Loucy (cell line): ENCODE data around the gene SLITRK1.
A peak's percentile ranks its signal among the peaks of the same experiment; 100 is the strongest.

Experiments used
- H2AFZ ChIP-seq: fragments of 200-600 bp; sonication (generic); 2 replicates; pipeline ENCODE4 v1.6.0; 2016; ENCODE audit warnings: antibody characterized with exemption, mild to moderate bottlenecking, low read length, moderate library complexity
- H3F3A ChIP-seq: fragments of 200-600 bp; 2 replicates; pipeline ENCODE4 v1.6.0; 2016; ENCODE audit warnings: antibody characterized with exemption, low read depth, mild to moderate bottlenecking
- H3K27me3 ChIP-seq: fragments of 200-600 bp; sonication (generic); 2 replicates; pipeline ENCODE4 v1.6.1; 2014; ENCODE audit warnings: low read length, mild to moderate bottlenecking; ENCODE audit not compliant: insufficient read depth, poor library complexity, severe bottlenecking
- H3K36me3 ChIP-seq: fragments of 200-600 bp; sonication (generic); 2 replicates; pipeline ENCODE4 v1.6.1; 2016; ENCODE audit warnings: low read length; ENCODE audit not compliant: insufficient read depth
- H3K4me1 ChIP-seq: fragments of 200-600 bp; sonication (generic); 2 replicates; pipeline ENCODE4 v1.5.1; 2014; ENCODE audit warnings: low read length, mild to moderate bottlenecking; ENCODE audit not compliant: insufficient read depth, poor library complexity, severe bottlenecking
- H3K4me2 ChIP-seq: fragments of 200-600 bp; sonication (generic); 2 replicates; pipeline ENCODE4 v1.6.0; 2014; ENCODE audit warnings: antibody characterized with exemption, low read length, low read depth, mild to moderate bottlenecking; ENCODE audit not compliant: poor library complexity, severe bottlenecking
- H3K4me3 ChIP-seq: fragments of 200-600 bp; sonication (generic); 2 replicates; pipeline ENCODE4 v1.5.1; 2014; ENCODE audit warnings: low read length, mild to moderate bottlenecking, mixed read lengths; ENCODE audit not compliant: poor library complexity, severe bottlenecking
- H3K79me2 ChIP-seq: fragments of 200-600 bp; sonication (generic); 2 replicates; pipeline ENCODE4 v1.6.1; 2014; ENCODE audit warnings: low read length; ENCODE audit not compliant: insufficient read depth
- H3K9ac ChIP-seq: fragments of 200-600 bp; sonication (generic); 2 replicates; pipeline ENCODE4 v1.6.0; 2014; ENCODE audit warnings: mild to moderate bottlenecking, low read depth, low read length, moderate library complexity; ENCODE audit not compliant: poor library complexity, severe bottlenecking
- H3K9me2 ChIP-seq: fragments of 200-600 bp; sonication (generic); replicated peaks from 2 replicates; pipeline ENCODE4 v1.6.1; 2016; ENCODE audit warnings: low read depth, low read length, mixed read lengths
- H3K9me3 ChIP-seq: fragments of 200-600 bp; sonication (generic); 2 replicates; pipeline ENCODE4 v1.6.1; 2014; ENCODE audit warnings: mild to moderate bottlenecking, antibody characterized with exemption, low read length, low read depth; ENCODE audit not compliant: insufficient read depth
- H4K20me1 ChIP-seq: fragments of 200-600 bp; sonication (generic); 2 replicates; pipeline ENCODE4 v1.6.0; 2014; ENCODE audit warnings: antibody characterized with exemption, low read length, mild to moderate bottlenecking; ENCODE audit not compliant: insufficient read depth, poor library complexity, severe bottlenecking
- CTCF ChIP-seq: fragments of 200-600 bp; sonication (generic); conservative IDR thresholded peaks from 2 replicates; pipeline ENCODE4 v1.5.1; 2014; ENCODE audit warnings: mild to moderate bottlenecking, antibody characterized with exemption, low read length
- EZH2phosphoT487 ChIP-seq: fragments of 200-600 bp; IDR thresholded peaks from 2 replicates; pipeline ENCODE4 v1.6.1; 2018; ENCODE audit warnings: antibody characterized with exemption, mild to moderate bottlenecking, moderate library complexity, borderline replicate concordance

The SLITRK1 gene

GRCh38 chr13:83914368-83914767, 32.1 kb upstream of the SLITRK1 start:
- no peak overlapping the region for H3K4me3 ChIP-seq
- H3K4me1 ChIP-seq = no peaks in the 10 kb centered on the region
- no peaks in the 10 kb centered on the region for H3K27me3 ChIP-seq
- H3F3A ChIP-seq = no peaks in the 10 kb centered on the region
- H3K9me2 ChIP-seq = no peaks in the 10 kb centered on the region
- no peak overlapping the region for H3K9ac ChIP-seq
- H3K4me2 ChIP-seq = no peak overlapping the region
- H3K79me2 ChIP-seq = no peaks in the 10 kb centered on the region
- no peaks in the 10 kb centered on the region for H3K9me3 ChIP-seq
- H2AFZ ChIP-seq = peak overlapping the region; percentile 6; the same call in 1 of the 2 replicates
- H4K20me1 ChIP-seq = no peaks in the 10 kb centered on the region
- no peaks in the 10 kb centered on the region for H3K36me3 ChIP-seq
- no peak for TF ChIP-seq EZH2phosphoT487
- TF ChIP-seq CTCF = 0 out of 2 replicates have a peak, but pooled peaks have one; percentile 35

GRCh38 chr13:83907196-83907989, 25.1 kb upstream of the SLITRK1 start:
- Histone ChIP-seq H4K20me1 (no peaks in the 10 kb centered on the region), H2AFZ (no peak overlapping the region), H3K9me3 (no peaks in the 10 kb centered on the region), H3K9ac (no peak overlapping the region), H3K4me3 (no peak overlapping the region), H3K36me3 (no peaks in the 10 kb centered on the region), H3K79me2 (no peaks in the 10 kb centered on the region), H3K4me1 (no peaks in the 10 kb centered on the region), H3K27me3 (no peaks in the 10 kb centered on the region), H3K4me2 (no peak overlapping the region), H3K9me2 (no peaks in the 10 kb centered on the region), H3F3A (no peaks in the 10 kb centered on the region)
- no peak for TF ChIP-seq EZH2phosphoT487
- no peak for TF ChIP-seq CTCF

GRCh38 chr13:83906240-83906820, 24.1 kb upstream of the SLITRK1 start:
- Histone ChIP-seq H4K20me1 (no peaks in the 10 kb centered on the region), H3K27me3 (no peaks in the 10 kb centered on the region), H3K9ac (no peak overlapping the region), H3F3A (no peaks in the 10 kb centered on the region), H3K4me3 (no peak overlapping the region), H3K9me3 (no peaks in the 10 kb centered on the region), H3K36me3 (no peaks in the 10 kb centered on the region), H3K9me2 (no peaks in the 10 kb centered on the region), H3K4me2 (no peak overlapping the region), H3K4me1 (no peaks in the 10 kb centered on the region), H2AFZ (no peak overlapping the region), H3K79me2 (no peaks in the 10 kb centered on the region)
- TF ChIP-seq EZH2phosphoT487 = no peak
- TF ChIP-seq CTCF = no peak
